Measurements from ENCODE around the gene AQP6. TPM values are rescaled to one million over a fixed set of nuclear protein-coding genes. Genes with fewer than 3 reads are reported as not detected.

The AQP6 gene, protein sequence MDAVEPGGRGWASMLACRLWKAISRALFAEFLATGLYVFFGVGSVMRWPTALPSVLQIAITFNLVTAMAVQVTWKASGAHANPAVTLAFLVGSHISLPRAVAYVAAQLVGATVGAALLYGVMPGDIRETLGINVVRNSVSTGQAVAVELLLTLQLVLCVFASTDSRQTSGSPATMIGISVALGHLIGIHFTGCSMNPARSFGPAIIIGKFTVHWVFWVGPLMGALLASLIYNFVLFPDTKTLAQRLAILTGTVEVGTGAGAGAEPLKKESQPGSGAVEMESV
- total RNA-seq = under 0.01 TPM in 1 of 2 replicates, not detected in the other

GRCh38 chr12:49972641-49973360 is at the start of gene AQP6:
Gene AQP6 (plus strand): TSS chr12:49972947. CDS start chr12:49973174, 227 bp downstream.

DNA sequence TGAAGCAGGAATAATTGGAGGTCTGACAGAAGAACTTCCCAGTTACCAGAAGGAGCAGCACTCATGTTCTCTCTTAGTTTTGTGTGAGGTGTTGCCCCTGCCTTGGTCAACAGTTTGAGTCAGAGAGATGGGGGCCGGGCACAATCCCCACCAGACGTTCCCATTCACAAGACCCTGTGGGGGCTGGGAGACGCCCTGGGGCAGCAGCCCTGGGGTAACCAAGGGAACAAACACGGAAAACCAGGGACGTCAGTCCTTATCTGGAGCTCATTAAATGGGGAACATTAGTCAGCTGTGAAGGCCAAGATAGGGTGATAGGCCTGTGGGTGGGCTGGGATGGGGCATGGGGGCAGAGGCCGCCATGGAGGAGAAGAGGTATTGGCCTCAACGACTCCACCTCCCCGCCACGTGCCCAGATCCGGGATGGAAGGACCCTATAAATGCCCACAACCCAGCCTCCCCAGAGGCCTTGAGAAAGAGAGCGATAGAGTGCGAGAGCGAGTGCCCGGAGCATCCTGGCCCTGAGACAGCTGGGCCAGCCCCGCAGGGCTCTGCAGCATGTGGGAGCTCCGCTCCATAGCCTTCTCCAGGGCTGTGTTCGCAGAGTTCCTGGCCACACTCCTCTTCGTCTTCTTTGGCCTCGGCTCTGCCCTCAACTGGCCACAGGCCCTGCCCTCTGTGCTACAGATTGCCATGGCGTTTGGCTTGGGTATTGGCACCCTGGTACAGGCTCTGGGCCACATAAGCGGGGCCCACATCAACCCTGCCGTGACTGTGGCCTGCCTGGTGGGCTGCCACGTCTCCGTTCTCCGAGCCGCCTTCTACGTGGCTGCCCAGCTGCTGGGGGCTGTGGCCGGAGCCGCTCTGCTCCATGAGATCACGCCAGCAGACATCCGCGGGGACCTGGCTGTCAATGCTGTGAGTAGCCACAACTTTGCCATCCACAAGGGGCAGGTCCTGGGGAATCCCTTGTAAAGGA is 22.2 kb upstream of the AQP6 start, which contains the start of gene AQP2:
Gene AQP2 (plus strand): TSS at position 465 of the 979 bp plus-strand sequence. CDS start 94 bp downstream, at position 559.

DNA sequence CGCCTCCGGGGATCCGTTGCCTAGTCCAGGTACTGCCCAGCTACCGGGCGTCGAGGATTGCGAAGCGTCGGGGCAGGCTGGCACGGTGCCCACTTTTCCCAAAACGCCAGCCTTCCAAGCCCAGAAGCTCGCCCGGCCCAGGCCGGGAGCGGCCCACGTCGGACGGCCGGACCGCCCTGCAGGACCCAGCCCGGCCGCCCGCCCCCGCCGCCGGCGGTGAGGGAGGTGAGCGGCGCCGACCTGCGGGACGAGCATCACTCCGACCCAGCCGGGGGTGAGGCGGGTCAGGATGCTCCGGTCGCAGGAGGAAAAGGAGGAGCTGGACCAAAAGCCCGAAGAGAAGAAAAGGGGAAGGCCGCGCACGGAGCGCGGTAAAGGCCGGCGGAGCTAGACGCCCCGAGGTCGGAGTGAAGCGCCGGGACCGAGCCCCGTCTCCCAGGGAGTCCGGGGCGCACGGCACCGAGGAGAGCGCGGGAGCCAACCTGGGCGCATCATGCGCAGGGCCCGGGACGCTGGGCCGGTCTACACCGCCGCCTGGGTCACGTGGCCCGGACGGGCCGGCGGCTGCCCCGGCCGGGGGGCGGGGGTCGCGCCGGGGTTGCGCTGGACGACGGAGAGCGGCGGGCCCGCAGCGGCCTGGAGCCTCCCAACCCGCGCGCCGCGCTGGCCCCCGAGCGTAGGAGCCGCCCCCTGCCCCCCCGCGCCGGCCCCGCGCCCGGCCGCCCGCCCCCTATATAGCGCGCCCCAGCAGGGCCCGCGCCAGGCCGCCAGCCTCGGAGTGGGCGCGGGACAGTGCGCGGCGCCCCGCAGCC is 11.4 kb upstream of the AQP6 start, which contains the start of gene AQP5:
Gene AQP5 (plus strand): TSS at position 762 of the 812 bp plus-strand sequence. CDS start 146 bp downstream, outside the sequence.

GRCh38 chr12:50025187-50026059 is 52.7 kb downstream of the AQP6 start, which contains the start of gene RACGAP1:
Gene RACGAP1 (minus strand): TSS chr12:50025494. CDS start chr12:50016715, 8,779 bp downstream.

Other genes with a start within 250 kb of the AQP6 start
- 258 and 333 TPM in 2 replicates for gene TMBIM6, start 231.4 kb upstream of the AQP6 start, total RNA-seq
- gene NCKAP5L, start 144.5 kb upstream of the AQP6 start, total RNA-seq = 11.3 and 14.2 TPM in 2 replicates
- gene BCDIN3D, start 129.8 kb upstream of the AQP6 start, total RNA-seq = 2.7 and 4.1 TPM in 2 replicates
- 3.3 and 8.2 TPM in 2 replicates for gene FAIM2, start 69.0 kb upstream of the AQP6 start, total RNA-seq
- not detected in 2 replicates for gene AQP2, start 22.2 kb upstream of the AQP6 start, total RNA-seq
- gene AQP5, start 11.1 kb upstream of the AQP6 start, total RNA-seq = not detected in 2 replicates
- 17.1 and 24.0 TPM in 2 replicates for gene RACGAP1, start 52.5 kb downstream of the AQP6 start, total RNA-seq
- 2.8 and 3.7 TPM in 2 replicates for gene ASIC1, start 84.6 kb downstream of the AQP6 start, total RNA-seq
- gene SMARCD1, start 112.4 kb downstream of the AQP6 start, total RNA-seq = 15.1 and 16.3 TPM in 2 replicates
- under 0.01 TPM in 1 of 2 replicates, not detected in the other for gene GPD1, start 131.1 kb downstream of the AQP6 start, total RNA-seq
- gene COX14, start 139.3 kb downstream of the AQP6 start, total RNA-seq = 56.2 and 62.7 TPM in 2 replicates
- gene CERS5, start 194.4 kb downstream of the AQP6 start, total RNA-seq = 40.7 and 41.1 TPM in 2 replicates

Measured in bronchial smooth muscle cell (primary cell).